Tibial nerve (tissue), 3 donors: Measurements from ENCODE around the gene LCN1.

Experiments
- CTCF ChIP-seq, 5 experiments: fragments of 200-600 bp in 3 of 5; fragments of 450-650 bp in 2 of 5; sonication (generic) in 3 of 5; IDR thresholded peaks; one replicate each; pipeline ENCODE4 v1.5.1; 2016 to 2019; ENCODE audit warnings: antibody characterized with exemption in 5 of 5, mild to moderate bottlenecking in 3 of 5, moderate library complexity in 2 of 5
- POLR2A ChIP-seq, 2 donors: fragments of 450-650 bp; IDR thresholded peaks; one replicate each; pipeline ENCODE4 v1.6.1; 2017; ENCODE audit warnings: antibody characterized with exemption in 2 of 2, mild to moderate bottlenecking in 2 of 2, moderate library complexity in 2 of 2

- TF ChIP-seq CTCF (IDR thresholded peaks at IDR 0.05): no peak
- no peak for TF ChIP-seq POLR2A (IDR thresholded peaks at IDR 0.05)
Measured at GRCh38 chr9:135476561-135477355, 44.5 kb upstream of the LCN1 start.
